B cell (primary cell): ENCODE results near the gene NT5E. TPM values are rescaled to one million over a fixed set of nuclear protein-coding genes. Genes with fewer than 3 reads are reported as not detected.

Source experiments
- ATAC-seq: fragments of 200-7000 bp; cut with Tn5 transposase; one replicate; pipeline ENCODE4 v1.10.0; 2021; ENCODE audit warnings: low read depth, mild to moderate bottlenecking, moderate number of reproducible peaks, moderate library complexity
- CTCF ChIA-PET: fragments of 350-600 bp; sonication (Branson Sonifier 250); formaldehyde crosslinking; loops from one replicate; lab custom pipeline; 2021; ENCODE audit warnings: antibody characterized with exemption, inconsistent platforms; lab: Charles Lee
- POLR2A ChIA-PET: fragments of 350-600 bp; sonication (Branson Sonifier 250); formaldehyde crosslinking; loops from one replicate; lab custom pipeline; 2021; ENCODE audit warnings: antibody characterized with exemption; lab: Charles Lee
- DNase-seq: peaks from one replicate; pipeline ENCODE4 v3.0.0; 2013
- H2AFZ ChIP-seq: 2 replicates; pipeline ENCODE4 v1.6.1; 2012; ENCODE audit warnings: mild to moderate bottlenecking, low read depth, low read length; ENCODE audit not compliant: insufficient read depth, poor library complexity, severe bottlenecking
- H3K27ac ChIP-seq, 2 donors: 1 replicate in 1 of 2; 2 replicates in 1 of 2; pipeline ENCODE4 v1.5.1; 2012 to 2013; ENCODE audit warnings: low read length in 2 of 2, mild to moderate bottlenecking in 2 of 2, moderate library complexity in 1 of 2
- H3K27me3 ChIP-seq, 4 experiments: fragments of 200-600 bp in 1 of 4; sonication (generic) in 1 of 4; replicated peaks in 1 of 4; 1 replicate in 2 of 4; 2 replicates in 2 of 4; pipeline versions ENCODE4 v1.6.1 to v1.7.0; 2013 to 2016; ENCODE audit warnings: low read length in 3 of 4, mild to moderate bottlenecking in 2 of 4, mixed read lengths in 1 of 4, moderate library complexity in 1 of 4; ENCODE audit not compliant: insufficient read depth in 4 of 4, control insufficient read depth in 3 of 4; ENCODE audit errors: control extremely low read depth in 1 of 4
- H3K36me3 ChIP-seq, 2 experiments: replicated peaks in 1 of 2; 1 replicate in 1 of 2; 2 replicates in 1 of 2; pipeline versions ENCODE4 v1.6.1 to v1.7.1; 2013; ENCODE audit warnings: low read length in 1 of 2; ENCODE audit not compliant: insufficient read depth in 2 of 2, control insufficient read depth in 1 of 2; ENCODE audit errors: control extremely low read depth in 1 of 2, extremely low read depth in 1 of 2
- H3K4me1 ChIP-seq, 2 donors: fragments of 200-600 bp in 1 of 2; sonication (generic) in 1 of 2; 1 replicate in 1 of 2; 2 replicates in 1 of 2; pipeline versions ENCODE4 v1.5.1 to v1.6.1; 2013 to 2017; ENCODE audit warnings: low read length in 2 of 2; ENCODE audit not compliant: control insufficient read depth in 2 of 2, insufficient read depth in 2 of 2
- H3K4me2 ChIP-seq: replicated peaks from 2 replicates; pipeline ENCODE3; 2012; ENCODE audit warnings: mild to moderate bottlenecking, low read depth, low read length; ENCODE audit not compliant: poor library complexity, severe bottlenecking
- H3K4me3 ChIP-seq, 5 experiments: fragments of 200-600 bp in 1 of 5; sonication (generic) in 1 of 5; 1 replicate in 3 of 5; 2 replicates in 2 of 5; pipeline versions ENCODE4 v1.5.1 to v1.7.0; 2011 to 2016; ENCODE audit warnings: low read length in 4 of 5, mild to moderate bottlenecking in 4 of 5, low read depth in 2 of 5, control low read depth in 1 of 5, moderate library complexity in 1 of 5; ENCODE audit not compliant: insufficient read depth in 1 of 5; ENCODE audit errors: control extremely low read depth in 1 of 5, extremely low read depth in 1 of 5
- H3K79me2 ChIP-seq: fragments of 200-600 bp; sonication (generic); one replicate; pipeline ENCODE4 v1.6.0; 2016; ENCODE audit warnings: low read length; ENCODE audit not compliant: control insufficient read depth, insufficient read depth
- H3K9ac ChIP-seq: fragments of 200-600 bp; sonication (generic); 2 replicates; pipeline ENCODE4 v1.6.1; 2017; ENCODE audit warnings: mild to moderate bottlenecking, low read length, moderate library complexity
- H3K9me3 ChIP-seq, 3 donors: one replicate each; pipeline versions ENCODE4 v1.6.1 to v1.7.1; 2013; ENCODE audit warnings: low read length in 2 of 3; ENCODE audit not compliant: control insufficient read depth in 2 of 3, insufficient read depth in 1 of 3; ENCODE audit errors: control extremely low read depth in 1 of 3
- H4K20me1 ChIP-seq: 2 replicates; pipeline ENCODE4 v1.6.0; 2012; ENCODE audit warnings: mild to moderate bottlenecking, low read length; ENCODE audit not compliant: insufficient read depth, control insufficient read depth, poor library complexity, severe bottlenecking
- H3K27ac Mint-ChIP-seq: one replicate; pipeline ENCODE4 v1.8.0; 2021; ENCODE audit warnings: mixed read lengths
- H3K27me3 Mint-ChIP-seq: one replicate; pipeline ENCODE4 v1.8.0; 2021; ENCODE audit warnings: mixed read lengths
- H3K4me1 Mint-ChIP-seq: one replicate; pipeline ENCODE4 v1.8.0; 2021; ENCODE audit warnings: mixed read lengths
- H3K4me3 Mint-ChIP-seq: one replicate; pipeline ENCODE4 v1.8.0; 2021; ENCODE audit warnings: mixed read lengths
- H3K9me3 Mint-ChIP-seq: one replicate; pipeline ENCODE4 v1.8.0; 2022; ENCODE audit warnings: mixed read lengths; ENCODE audit not compliant: insufficient read depth
- CTCF ChIP-seq: fragments of 200-600 bp; IDR thresholded peaks from one replicate; pipeline ENCODE4 v1.8.0; 2022; ENCODE audit warnings: antibody characterized with exemption, mild to moderate bottlenecking
- EZH2 ChIP-seq: IDR thresholded peaks from 2 replicates; pipeline ENCODE4 v1.6.1; 2012; ENCODE audit warnings: borderline replicate concordance, low read depth, mild to moderate bottlenecking, moderate library complexity, low read length; ENCODE audit not compliant: insufficient read depth, poor library complexity, severe bottlenecking
- WGBS: methylation state at CpG from one replicate; pipeline ENCODE4 v1.1.5; 2013; ENCODE audit warnings: missing lambda C conversion rate; ENCODE audit not compliant: insufficient coverage; 5-methylcytosine and 5-hydroxymethylcytosine counted together
- intact Hi-C: fragments of 100-400 bp; cut with micrococcal nuclease; formaldehyde crosslinking; loops from one replicate; pipeline ENCODE4 v1.10.0; 2022
- polyA plus RNA-seq: library from polyadenylated mRNA; depleted of rRNA; stranded (reverse); fragments of >200 nt; gene quantifications from 2 replicates; pipeline ENCODE4 v1.2.3, GENCODE V29; 2012
- total RNA-seq, 2 donors: library from RNA; stranded (reverse); fragments of 120-200 nt in 1 of 2; gene quantifications; 1 replicate in 1 of 2; 2 replicates in 1 of 2; pipeline versions ENCODE4 v1.2.3 to v1.2.4, GENCODE V29; 2013 to 2022

NT5E gene
- total and polyA plus RNA-seq, 2 donors (not counting 1 experiment from before 2014, with no cell fraction given) = 11.6 to 23.2 TPM

GRCh38 chr6:85465762-85466161 lies 15.9 kb downstream of the NT5E start:
- peaks cover 52% of the 10 kb centered on the region for H3K4me1 Mint-ChIP-seq
- no peak for ATAC-seq

GRCh38 chr6:85468326-85468725 lies 18.4 kb downstream of the NT5E start:
- Mint-ChIP-seq H3K4me3 (no peak overlapping the region), H3K27ac (no peak overlapping the region), H3K4me1 (peaks cover 27% of the 10 kb centered on the region), H3K9me3 (no peaks in the 10 kb centered on the region), H3K27me3 (no peaks in the 10 kb centered on the region)
- intact Hi-C loops = no loop called here
- Histone ChIP-seq H3K27ac (no peak overlapping the region), H3K9ac (no peak overlapping the region), H3K4me1 (peaks cover 11 to 23% of the 10 kb centered on the region in 2 donors), H2AFZ (no peak overlapping the region), H3K36me3 (no peaks in the 10 kb centered on the region), H4K20me1 (no peaks in the 10 kb centered on the region), H3K79me2 (peaks cover 10% of the 10 kb centered on the region), H3K4me3 (no peak overlapping the region), H3K27me3 (no peaks in the 10 kb centered on the region), H3K4me2 (no peak overlapping the region), H3K9me3 (no peaks in the 10 kb centered on the region)
- DNase-seq = no peak
- TF ChIP-seq CTCF = no peak
- TF ChIP-seq EZH2 = no peak
- POLR2A ChIA-PET = no interaction called here
- CTCF ChIA-PET = interaction anchor here (0.6 to 3.3 kb wide), 3 partner anchors 10 to 95 kb away, joined by 3 to 14 read pairs (median 3); no protein-coding TSS in a partner anchor
- ATAC-seq = no peak

More at GRCh38 chr6:85465762-85466161, 15.9 kb downstream of the NT5E start:
- no peaks in the 10 kb centered on the region for H4K20me1 ChIP-seq
- no peaks in the 10 kb centered on the region for H3K9me3 Mint-ChIP-seq
- H3K9ac ChIP-seq = no peak overlapping the region
- no peaks in the 10 kb centered on the region for H3K9me3 ChIP-seq
- no peak overlapping the region for H3K4me3 ChIP-seq
- ChIA-PET CTCF (interaction anchor here (3.3 kb wide), 1 partner anchor 17 kb away, joined by 14 read pairs; no protein-coding TSS in a partner anchor), POLR2A (no interaction called here)
- WGBS = 49% methylated on average over 2 of the region's 2 CpGs
- H3K27me3 ChIP-seq = no peaks in the 10 kb centered on the region
- H3K4me1 ChIP-seq = peaks cover 28 to 43% of the 10 kb centered on the region in 2 donors
- H3K4me2 ChIP-seq = peak overlapping the region; percentile 6
- TF ChIP-seq CTCF (no peak), EZH2 (no peak)
- peaks cover 2% of the 10 kb centered on the region for H3K27me3 Mint-ChIP-seq
- H3K27ac ChIP-seq = no peak overlapping the region
- peak overlapping the region; percentile 34 for H3K27ac Mint-ChIP-seq
- no peaks in the 10 kb centered on the region for H3K36me3 ChIP-seq
- no peak overlapping the region for H2AFZ ChIP-seq
- intact Hi-C loops = no loop called here
- DNase-seq = no peak
- H3K79me2 ChIP-seq = peaks cover 10% of the 10 kb centered on the region
- peak overlapping the region; percentile 42 for H3K4me3 Mint-ChIP-seq
